Suppressor macrophage treated with lipopolysaccharide for 4 hours (primary cell): ENCODE results near the gene KIF1B.
"Not testable (repeated sequence)": the region's sequence is repeated elsewhere in the genome, so short reads cannot be mapped to it uniquely, and the experiment has no call there.

ENCODE experiments used
- DNase-seq: peaks from one replicate; pipeline ENCODE4 v3.0.0-alpha.2; 2020

KIF1B gene

GRCh38 chr1:10398278-10398733 lies 187.9 kb downstream of the KIF1B start:
- no peak for DNase-seq

- DNase-seq = peak; percentile 99
Observed at GRCh38 chr1:10398734-10399443, 188.5 kb downstream of the KIF1B start, which contains the start of gene PGD. Gene PGD, plus strand, starts transcription at chr1:10399064. Its CDS starts 54 bp downstream, at chr1:10399118.

GRCh38 chr1:10399444-10399941 lies 189.1 kb downstream of the KIF1B start:
- DNase-seq = peak; percentile 87

- no peak for DNase-seq
Observed at GRCh38 chr1:10400013-10400412, 189.6 kb downstream of the KIF1B start.

- no peak for DNase-seq
Observed at GRCh38 chr1:10401281-10401680, 190.9 kb downstream of the KIF1B start.

- no peak for DNase-seq
Observed at GRCh38 chr1:10402729-10403274, 192.4 kb downstream of the KIF1B start.

GRCh38 chr1:10407201-10407600 lies 196.8 kb downstream of the KIF1B start:
- no peak for DNase-seq

- DNase-seq = peak; percentile 90
Observed at GRCh38 chr1:10415211-10415930, 205.0 kb downstream of the KIF1B start.

GRCh38 chr1:10415967-10416366 lies 205.6 kb downstream of the KIF1B start:
- not testable (repeated sequence) for DNase-seq

- not testable (repeated sequence) for DNase-seq
Observed at GRCh38 chr1:10418741-10419140, 208.4 kb downstream of the KIF1B start.

GRCh38 chr1:10419351-10419750 lies 209.0 kb downstream of the KIF1B start:
- no peak for DNase-seq

GRCh38 chr1:10421637-10422036 lies 211.3 kb downstream of the KIF1B start:
- DNase-seq = no peak

- DNase-seq = no peak
Observed at GRCh38 chr1:10424034-10424433, 213.7 kb downstream of the KIF1B start.

GRCh38 chr1:10424651-10425050 lies 214.3 kb downstream of the KIF1B start:
- DNase-seq = no peak

- not testable (repeated sequence) for DNase-seq
Observed at GRCh38 chr1:10425826-10426534, 215.6 kb downstream of the KIF1B start.

- DNase-seq = not testable (repeated sequence)
Observed at GRCh38 chr1:10426535-10426848, 216.1 kb downstream of the KIF1B start.

- no peak for DNase-seq
Observed at GRCh38 chr1:10428984-10429383, 218.6 kb downstream of the KIF1B start.

GRCh38 chr1:10429868-10430215 lies 219.5 kb downstream of the KIF1B start:
- DNase-seq = peak; percentile 56

GRCh38 chr1:10430216-10431069 lies 220.1 kb downstream of the KIF1B start, which contains the start of gene CENPS:
Gene CENPS, plus strand, starts transcription at chr1:10430433. Its CDS starts 85 bp downstream, at chr1:10430518.
- DNase-seq = peak; percentile 95
